ENCODE data around the gene CREB5. TPM values are rescaled to one million over a fixed set of nuclear protein-coding genes. Genes with fewer than 3 reads are reported as not detected.

The CREB5 gene
- total RNA-seq, 4 donors from 2014 or later = 7.8 to 29.9 (median 12.9) TPM

DNA sequence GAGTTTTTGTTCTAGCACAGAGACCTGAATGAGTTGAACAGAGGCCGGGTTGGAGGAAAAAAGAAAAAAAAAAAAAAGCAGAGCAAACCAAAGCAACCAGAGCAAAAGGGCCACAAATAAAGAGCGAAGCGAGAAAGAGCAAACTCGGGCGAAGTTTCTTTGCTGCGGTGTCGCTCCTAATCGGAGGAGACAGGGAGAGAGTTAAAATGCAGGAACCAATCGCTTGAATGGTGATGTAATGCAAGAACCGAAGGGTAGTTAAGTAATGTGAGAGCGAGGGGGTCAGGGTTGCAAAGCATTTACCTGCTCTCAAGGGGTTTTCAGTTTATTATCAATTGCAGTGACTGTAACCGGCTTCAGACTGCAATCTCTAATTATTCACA, 274.1 kb downstream of the CREB5 start:
- H3K27me3 ChIP-seq = no peaks in the 10 kb centered on the region
- TF ChIP-seq CTCF (IDR thresholded peaks at IDR 0.05) (no peak), EP300 (IDR thresholded peaks at IDR 0.05) (no peak), POLR2AphosphoS5 (IDR thresholded peaks at IDR 0.05) (no peak)
- H3K4me3 ChIP-seq = peak overlapping the region; percentile 51 to 53
- H3K27ac ChIP-seq = peak overlapping the region; percentile 76 to 94 (median 87)
- peaks cover 0 to 52% (median 10%) of the 10 kb centered on the region in 3 donors for H3K4me1 ChIP-seq
- no peaks in the 10 kb centered on the region for H3K36me3 ChIP-seq
- peak; percentile 20 for ATAC-seq
- no peaks in the 10 kb centered on the region for H3K9me3 ChIP-seq
- 1 to 4% methylated on average over 11 to 12 of the region's 12 CpGs for WGBS, 2 donors (ENCODE audit: low coverage in 1 of 2)

- Histone ChIP-seq H3K4me1 (peaks cover 0 to 52% (median 10%) of the 10 kb centered on the region in 3 donors), H3K27me3 (no peaks in the 10 kb centered on the region), H3K27ac (peak overlapping the region; percentile 22 to 90 (median 80)), H3K4me3 (peak overlapping the region in 1 of 2 donors; percentile 51), H3K36me3 (no peaks in the 10 kb centered on the region), H3K9me3 (no peaks in the 10 kb centered on the region)
- WGBS, 2 donors (ENCODE audit: low coverage in 1 of 2) = 15 to 55% methylated on average over 4 of the region's 4 CpGs
- no peak for ATAC-seq
- TF ChIP-seq EP300 (IDR thresholded peaks at IDR 0.05) = no peak
- TF ChIP-seq CTCF (IDR thresholded peaks at IDR 0.05) = no peak
- TF ChIP-seq POLR2A (IDR thresholded peaks at IDR 0.05) = no peak
Observed at GRCh38 chr7:28687537-28687936, 275.2 kb downstream of the CREB5 start.

DNA sequence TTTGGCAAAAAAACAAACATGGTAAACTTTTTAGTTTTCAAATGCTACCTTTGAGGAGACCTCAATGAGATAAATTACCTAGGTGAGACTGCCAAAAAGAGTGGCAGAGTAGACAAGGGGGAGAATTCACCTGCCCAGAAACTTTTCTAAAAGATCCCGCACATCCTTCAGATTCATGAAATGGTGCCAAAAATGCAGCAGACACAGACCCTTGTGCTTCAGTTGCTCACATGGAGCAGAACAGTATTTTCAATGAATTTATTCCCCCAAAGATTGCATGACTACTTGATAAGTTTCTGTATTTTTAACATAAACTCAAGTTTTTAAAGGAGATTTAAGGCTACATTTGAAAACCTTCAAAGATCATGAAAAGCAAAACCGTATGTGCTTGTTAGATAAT, 275.9 kb downstream of the CREB5 start:
- Histone ChIP-seq H3K4me3 (no peak overlapping the region), H3K27me3 (no peaks in the 10 kb centered on the region), H3K9me3 (no peaks in the 10 kb centered on the region), H3K4me1 (peaks cover 0 to 52% (median 10%) of the 10 kb centered on the region in 3 donors), H3K36me3 (no peaks in the 10 kb centered on the region), H3K27ac (peak overlapping the region in 3 of 4 donors; percentile 76 to 90 (median 84))
- TF ChIP-seq CTCF (IDR thresholded peaks at IDR 0.05) (no peak), POLR2A (IDR thresholded peaks at IDR 0.05) (no peak), POLR2AphosphoS5 (IDR thresholded peaks at IDR 0.05) (no peak), EP300 (IDR thresholded peaks at IDR 0.05) (no peak)
- 44 to 79% methylated on average over 2 of the region's 2 CpGs for WGBS, 2 donors (ENCODE audit: low coverage in 1 of 2)
- ATAC-seq = no peak

DNA sequence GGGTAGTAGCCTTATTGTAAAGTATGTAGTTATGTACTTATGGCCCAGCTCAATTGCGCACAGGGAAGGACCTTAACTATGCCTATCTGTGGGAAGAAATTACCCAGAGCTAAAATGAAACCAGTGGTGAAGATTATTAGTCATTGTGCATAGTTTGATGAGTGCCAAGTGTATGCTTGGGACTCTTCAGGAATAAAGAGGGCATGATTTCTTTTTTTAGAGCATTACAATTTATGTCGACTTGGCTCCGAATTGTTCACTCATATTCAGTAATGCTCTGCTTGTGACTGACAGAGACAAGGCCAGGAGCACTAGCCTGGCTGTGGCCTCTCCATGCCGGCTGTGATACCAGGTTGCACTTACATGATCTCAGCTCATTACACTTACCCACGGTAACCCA, 276.3 kb downstream of the CREB5 start:
- Histone ChIP-seq H3K4me1 (peaks cover 0 to 52% (median 10%) of the 10 kb centered on the region in 3 donors), H3K4me3 (no peak overlapping the region)
- ATAC-seq = no peak

More for the DNA sequence above, 276.3 kb downstream of the CREB5 start:
- H3K27ac ChIP-seq = peak overlapping the region in 3 of 4 donors; percentile 76 to 90 (median 84)
- H3K9me3 ChIP-seq = no peaks in the 10 kb centered on the region
- no peak for TF ChIP-seq POLR2AphosphoS5 (IDR thresholded peaks at IDR 0.05)
- TF ChIP-seq EP300 (IDR thresholded peaks at IDR 0.05) = no peak
- no peak for TF ChIP-seq CTCF (IDR thresholded peaks at IDR 0.05)
- TF ChIP-seq POLR2A (IDR thresholded peaks at IDR 0.05) = no peak
- no peaks in the 10 kb centered on the region for H3K36me3 ChIP-seq
- H3K27me3 ChIP-seq = no peaks in the 10 kb centered on the region
- 15 to 57% methylated on average over 3 to 5 of the region's 5 CpGs for WGBS, 2 donors (ENCODE audit: low coverage in 1 of 2)
